Activated CD8-positive, alpha-beta T cell treated with anti-CD3 and anti-CD28 coated beads, Interleukin-2, amount 10 ng/mL, durations not matched to agents 7 days and 5 days (primary cell): Measurements from ENCODE around the gene PRND. TPM values are rescaled to one million over a fixed set of nuclear protein-coding genes. Genes with fewer than 3 reads are reported as not detected.

Source experiments
- ATAC-seq: fragments of 150-1000 bp; cut with Tn5 transposase; one replicate; pipeline ENCODE4 v1.10.0; 2021; ENCODE audit warnings: moderate library complexity
- CTCF ChIA-PET: fragments of 350-600 bp; sonication (Branson Sonifier 250); formaldehyde crosslinking; loops from one replicate; lab custom pipeline; 2021; ENCODE audit warnings: antibody characterized with exemption; lab: Charles Lee
- POLR2A ChIA-PET: fragments of 350-600 bp; sonication (Branson Sonifier 250); formaldehyde crosslinking; loops from one replicate; lab custom pipeline; 2021; ENCODE audit warnings: antibody characterized with exemption; lab: Charles Lee
- DNase-seq: peaks from one replicate; pipeline ENCODE4 v3.0.0-alpha.2; 2020
- H3K27ac Mint-ChIP-seq: one replicate; pipeline ENCODE4 v1.8.0; 2021; ENCODE audit warnings: mild to moderate bottlenecking, mixed read lengths
- H3K27me3 Mint-ChIP-seq: one replicate; pipeline ENCODE4 v1.8.0; 2021; ENCODE audit warnings: low read depth, mixed read lengths
- H3K36me3 Mint-ChIP-seq: one replicate; pipeline ENCODE4 v1.8.0; 2021; ENCODE audit warnings: low read depth, mixed read lengths
- H3K4me1 Mint-ChIP-seq: one replicate; pipeline ENCODE4 v1.8.0; 2021; ENCODE audit warnings: low read depth, mixed read lengths
- H3K4me3 Mint-ChIP-seq: one replicate; pipeline ENCODE4 v1.8.0; 2021; ENCODE audit warnings: mild to moderate bottlenecking, mixed read lengths
- H3K9me3 Mint-ChIP-seq: one replicate; pipeline ENCODE4 v1.8.0; 2022; ENCODE audit warnings: mixed read lengths; ENCODE audit not compliant: insufficient read depth
- total RNA-seq, 2 experiments: library from RNA; stranded (reverse); gene quantifications; one replicate each; pipeline ENCODE4 v1.2.3, GENCODE V29; 2021

PRND gene
- total RNA-seq, 2 experiments from 2014 or later = not detected

DNA sequence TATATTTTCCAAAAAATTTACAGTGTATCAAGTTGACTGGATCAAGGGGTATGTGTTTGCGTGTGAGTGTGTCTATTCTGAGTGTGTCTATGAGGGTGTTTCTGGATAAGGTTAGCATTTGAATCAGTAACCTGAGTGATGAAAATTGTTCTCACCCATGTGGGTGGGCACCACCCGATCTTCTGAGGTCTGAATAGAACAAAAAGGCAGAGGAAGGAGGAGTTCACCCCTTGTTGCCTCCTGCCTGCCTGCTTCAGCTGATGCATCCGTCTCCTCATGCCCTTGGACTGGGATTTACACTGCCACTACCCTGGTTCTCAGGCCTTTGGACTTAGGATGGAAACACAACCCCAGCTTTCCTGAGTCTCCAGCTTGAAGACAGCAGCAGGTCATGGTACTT, 13.7 kb upstream of the PRND start:
- H3K27ac Mint-ChIP-seq = no peak overlapping the region
- H3K9me3 Mint-ChIP-seq = peaks cover 3% of the 10 kb centered on the region
- no peaks in the 10 kb centered on the region for H3K27me3 Mint-ChIP-seq
- ATAC-seq = no peak
- CTCF ChIA-PET = interaction anchor here (1.1 kb wide), 1 partner anchor 12 kb away, joined by 4 read pairs; no protein-coding TSS in a partner anchor
- no peak overlapping the region for H3K4me3 Mint-ChIP-seq
- POLR2A ChIA-PET = no interaction called here
- H3K36me3 Mint-ChIP-seq = no peaks in the 10 kb centered on the region
- H3K4me1 Mint-ChIP-seq = peaks cover 13% of the 10 kb centered on the region
- no peak for DNase-seq

DNA sequence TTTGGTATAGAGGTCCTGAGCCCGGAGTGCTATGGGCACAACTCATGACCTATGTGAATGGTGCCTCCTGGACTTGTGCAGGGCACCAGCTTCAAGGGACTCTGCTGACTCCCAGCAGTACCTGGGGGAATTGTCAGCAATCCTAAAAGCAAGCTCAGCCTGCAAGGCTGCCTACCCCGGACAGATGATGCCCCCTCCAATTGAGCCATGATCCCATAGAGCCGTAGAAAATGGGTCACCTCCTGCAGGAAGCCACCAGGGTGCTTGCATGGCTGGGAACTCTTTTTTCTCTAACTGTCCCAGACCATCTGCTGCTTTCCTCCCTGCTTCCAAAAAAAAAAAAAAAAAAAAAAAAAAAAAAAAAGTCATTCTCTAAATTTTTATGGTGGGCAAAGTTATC, 12.9 kb upstream of the PRND start:
- ATAC-seq (no peak), DNase-seq (no peak)
- peaks cover 13% of the 10 kb centered on the region for H3K4me1 Mint-ChIP-seq
- ChIA-PET POLR2A (no interaction called here), CTCF (interaction anchor here (1.1 kb wide), 1 partner anchor 11 kb away, joined by 4 read pairs; no protein-coding TSS in a partner anchor)
- no peaks in the 10 kb centered on the region for H3K27me3 Mint-ChIP-seq
- H3K27ac Mint-ChIP-seq = no peak overlapping the region
- H3K4me3 Mint-ChIP-seq = no peak overlapping the region
- H3K9me3 Mint-ChIP-seq = peaks cover 3% of the 10 kb centered on the region
- H3K36me3 Mint-ChIP-seq = no peaks in the 10 kb centered on the region

DNA sequence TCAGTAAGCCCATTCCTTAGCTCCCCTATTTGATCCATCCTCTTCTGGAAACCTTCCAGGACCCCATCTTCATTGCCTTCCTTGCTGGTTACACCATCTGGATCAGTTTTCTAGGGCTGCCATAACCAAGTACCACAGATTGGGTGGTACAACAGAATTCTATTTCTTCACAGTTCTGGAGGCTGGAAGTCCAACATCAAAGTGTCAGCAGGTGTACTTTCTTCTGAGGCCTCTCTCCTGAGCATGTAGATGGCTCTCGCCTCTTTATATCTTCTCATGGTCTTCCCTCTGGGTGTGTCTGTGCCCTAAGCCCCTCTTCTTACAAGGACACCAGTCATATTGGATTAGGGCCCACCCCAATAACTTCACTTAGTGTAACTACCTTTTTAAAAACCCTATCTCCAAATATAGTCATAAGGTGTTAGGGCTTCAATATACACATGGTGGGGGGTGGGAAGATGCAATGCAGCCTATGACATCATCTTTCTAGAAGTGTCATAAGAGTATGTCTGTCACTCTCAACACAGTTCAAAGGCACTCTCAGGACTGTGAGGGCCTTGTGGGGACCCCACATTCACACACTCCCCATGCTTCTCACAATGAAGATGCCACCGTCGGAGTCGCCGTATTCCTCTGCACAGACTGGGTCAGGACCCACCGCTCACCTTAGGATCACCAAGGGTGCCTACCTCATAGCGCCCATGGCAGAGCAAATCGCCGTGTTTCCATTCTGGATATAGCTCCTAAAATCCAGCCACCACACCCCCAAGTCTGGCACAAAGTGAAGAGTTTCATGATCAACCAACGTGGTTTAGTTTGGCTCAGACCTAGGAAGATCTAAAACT, 12.2 kb upstream of the PRND start:
- POLR2A ChIA-PET = no interaction called here
- CTCF ChIA-PET = interaction anchor here (1.1 to 1.6 kb wide), 2 partner anchors 11 to 18 kb away, joined by 4 to 5 read pairs; no protein-coding TSS in a partner anchor

DNA sequence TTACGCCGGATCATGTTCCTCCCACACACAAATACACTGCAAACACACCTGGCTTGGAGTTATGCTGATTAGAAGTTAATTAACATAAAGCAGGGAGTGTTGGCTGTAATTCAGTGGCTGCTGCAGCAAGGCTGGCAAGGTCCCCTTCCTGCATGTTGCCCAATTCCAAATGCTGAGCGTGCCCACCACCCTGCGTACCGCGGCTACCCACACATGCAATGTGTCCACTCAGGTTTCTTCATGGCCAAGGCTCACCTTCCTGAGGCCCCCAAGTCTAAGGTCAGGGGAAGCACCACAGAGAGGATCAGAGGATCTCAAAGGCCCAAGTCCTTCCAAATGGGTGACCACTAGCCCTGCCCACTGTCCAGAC, 11.6 kb upstream of the PRND start:
- peaks cover 7% of the 10 kb centered on the region for H3K27me3 Mint-ChIP-seq
- no peak overlapping the region for H3K4me3 Mint-ChIP-seq
- H3K9me3 Mint-ChIP-seq = peaks cover 3% of the 10 kb centered on the region
- H3K27ac Mint-ChIP-seq = no peak overlapping the region
- ATAC-seq = no peak
- no peak for DNase-seq
- peaks cover 13% of the 10 kb centered on the region for H3K4me1 Mint-ChIP-seq
- no peaks in the 10 kb centered on the region for H3K36me3 Mint-ChIP-seq
- POLR2A ChIA-PET = no interaction called here
- CTCF ChIA-PET = interaction anchor here (1.6 kb wide), 1 partner anchor 18 kb away, joined by 5 read pairs; no protein-coding TSS in a partner anchor

More for the DNA sequence above, 12.2 kb upstream of the PRND start:
- H3K27me3 Mint-ChIP-seq = peaks cover 3% of the 10 kb centered on the region
- H3K4me3 Mint-ChIP-seq = no peak overlapping the region
- H3K9me3 Mint-ChIP-seq = peaks cover 3% of the 10 kb centered on the region
- no peak overlapping the region for H3K27ac Mint-ChIP-seq
- no peaks in the 10 kb centered on the region for H3K36me3 Mint-ChIP-seq
- H3K4me1 Mint-ChIP-seq = peaks cover 13% of the 10 kb centered on the region
- DNase-seq (no peak), ATAC-seq (no peak)

DNA sequence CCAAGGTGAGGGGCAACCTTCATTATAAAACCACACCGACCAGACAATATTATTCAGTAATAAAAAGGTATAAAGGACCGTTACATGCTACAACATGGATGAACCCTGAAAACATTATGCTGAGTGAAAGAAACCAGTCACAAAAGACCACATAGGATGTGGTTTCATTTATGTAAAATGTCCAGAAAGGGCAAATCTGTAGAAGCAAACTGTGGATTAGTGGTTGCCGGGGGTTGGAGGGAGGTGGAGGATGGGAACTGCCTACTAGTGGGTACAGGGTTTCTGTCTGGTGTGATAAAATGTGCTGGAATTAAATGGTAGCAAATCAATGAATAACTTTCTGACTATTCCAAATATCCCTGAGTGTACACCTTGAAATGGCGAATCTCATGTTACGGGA, 10.2 kb upstream of the PRND start:
- Mint-ChIP-seq H3K27ac (peak overlapping the region; percentile 48), H3K4me1 (peaks cover 13% of the 10 kb centered on the region), H3K9me3 (peaks cover 3% of the 10 kb centered on the region), H3K36me3 (no peaks in the 10 kb centered on the region), H3K4me3 (peak overlapping the region; percentile 12), H3K27me3 (peaks cover 16% of the 10 kb centered on the region)
- CTCF ChIA-PET = interaction anchor here (1.6 kb wide), 1 partner anchor 20 kb away, joined by 5 read pairs; no protein-coding TSS in a partner anchor
- DNase-seq (peak; percentile 64), ATAC-seq (peak; percentile 53)
- POLR2A ChIA-PET = no interaction called here

DNA sequence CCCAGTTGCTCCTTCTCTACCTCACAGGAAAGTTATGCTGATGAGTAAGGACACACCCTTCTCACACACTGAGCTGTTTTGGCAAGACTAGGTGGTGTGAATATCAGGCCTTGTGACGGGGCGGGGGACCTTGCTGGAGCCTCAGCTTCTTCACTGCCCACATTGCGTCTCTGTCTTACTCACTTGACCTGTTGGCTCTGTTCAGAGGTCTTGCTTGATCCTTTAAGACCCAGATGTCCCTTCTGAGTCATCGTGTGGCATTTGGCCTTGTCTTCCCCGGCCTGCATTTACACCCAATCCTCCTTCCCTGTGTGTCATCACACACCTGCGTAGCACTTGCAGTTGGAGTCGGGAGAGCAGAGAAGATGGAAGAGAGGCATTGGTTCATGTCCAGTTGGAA, 8.3 kb upstream of the PRND start:
- ATAC-seq (no peak), DNase-seq (no peak)
- H3K9me3 Mint-ChIP-seq = peaks cover 3% of the 10 kb centered on the region
- ChIA-PET CTCF (no interaction called here), POLR2A (no interaction called here)
- no peak overlapping the region for H3K4me3 Mint-ChIP-seq
- H3K36me3 Mint-ChIP-seq = no peaks in the 10 kb centered on the region
- peaks cover 13% of the 10 kb centered on the region for H3K4me1 Mint-ChIP-seq
- H3K27ac Mint-ChIP-seq = no peak overlapping the region
- peaks cover 18% of the 10 kb centered on the region for H3K27me3 Mint-ChIP-seq

DNA sequence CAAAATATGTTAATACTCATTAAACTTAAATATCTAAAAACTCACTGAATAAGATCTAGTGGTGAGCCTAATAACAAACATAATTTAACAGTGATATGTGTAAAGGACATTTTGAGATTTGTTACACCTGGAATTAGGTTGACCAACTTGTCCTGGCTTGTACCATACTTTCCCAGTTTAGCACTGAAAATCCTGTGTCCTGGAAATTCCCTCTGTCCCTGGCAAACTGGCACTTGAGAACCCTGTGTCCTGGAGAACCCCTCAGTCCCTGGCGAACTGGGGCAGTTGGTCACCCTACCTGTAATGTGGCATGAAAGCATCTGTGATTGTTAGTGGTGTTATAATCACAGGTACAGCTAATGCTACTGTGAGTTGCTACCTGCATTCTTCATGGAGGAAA, 6.9 kb upstream of the PRND start:
- CTCF ChIA-PET = interaction anchor here (0.7 to 1.9 kb wide), 3 partner anchors 101 to 482 kb away, joined by 3 to 7 read pairs (median 4); no protein-coding TSS in a partner anchor
- no peak overlapping the region for H3K27ac Mint-ChIP-seq
- H3K4me3 Mint-ChIP-seq = no peak overlapping the region
- no peaks in the 10 kb centered on the region for H3K36me3 Mint-ChIP-seq
- peaks cover 3% of the 10 kb centered on the region for H3K9me3 Mint-ChIP-seq
- H3K27me3 Mint-ChIP-seq = peaks cover 18% of the 10 kb centered on the region
- H3K4me1 Mint-ChIP-seq = peaks cover 13% of the 10 kb centered on the region
- DNase-seq (no peak), ATAC-seq (no peak)
- POLR2A ChIA-PET = no interaction called here

DNA sequence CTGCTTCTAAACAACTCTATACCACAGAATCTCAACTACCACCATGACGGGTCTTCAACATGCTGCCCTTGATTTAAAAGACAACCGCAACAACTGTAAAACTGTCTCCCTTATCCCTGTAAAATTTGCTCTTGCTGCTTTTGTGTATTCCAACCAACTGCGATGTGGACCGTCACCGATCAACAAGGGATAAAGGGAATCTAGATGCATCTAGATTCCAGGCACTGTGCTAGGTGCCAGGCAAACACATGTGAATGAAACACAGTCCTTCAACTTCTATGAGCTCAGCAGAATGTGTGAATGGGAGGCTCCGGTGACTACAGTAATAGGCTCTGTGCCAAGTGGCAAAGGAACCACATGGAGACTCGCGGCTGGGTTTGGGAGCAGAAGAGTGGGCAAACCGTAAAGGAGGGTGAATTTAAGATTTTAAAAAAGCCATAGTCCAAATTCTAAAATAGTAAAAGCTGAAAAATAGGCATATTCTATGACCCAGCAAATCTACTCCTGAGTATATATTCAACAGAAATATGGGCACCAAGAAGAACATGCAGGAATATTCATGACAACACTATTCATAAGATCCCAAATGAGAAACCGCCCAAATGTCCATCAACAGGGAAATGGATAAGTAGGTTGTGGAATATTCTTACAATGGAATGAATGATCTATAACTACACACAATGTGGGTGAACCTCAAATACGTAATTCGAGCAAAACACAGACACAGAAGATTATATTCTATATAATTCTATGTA, 3.7 kb upstream of the PRND start:
- no peaks in the 10 kb centered on the region for H3K9me3 Mint-ChIP-seq
- ChIA-PET CTCF (interaction anchor here (1.0 to 3.8 kb wide), 3 partner anchors 28 to 112 kb away, joined by 3 to 24 read pairs (median 17); no protein-coding TSS in a partner anchor), POLR2A (no interaction called here)
- no peaks in the 10 kb centered on the region for H3K36me3 Mint-ChIP-seq
- ATAC-seq (no peak), DNase-seq (no peak)
- no peak overlapping the region for H3K4me3 Mint-ChIP-seq
- H3K27me3 Mint-ChIP-seq = peaks cover 18% of the 10 kb centered on the region
- H3K27ac Mint-ChIP-seq = no peak overlapping the region
- peaks cover 13% of the 10 kb centered on the region for H3K4me1 Mint-ChIP-seq

DNA sequence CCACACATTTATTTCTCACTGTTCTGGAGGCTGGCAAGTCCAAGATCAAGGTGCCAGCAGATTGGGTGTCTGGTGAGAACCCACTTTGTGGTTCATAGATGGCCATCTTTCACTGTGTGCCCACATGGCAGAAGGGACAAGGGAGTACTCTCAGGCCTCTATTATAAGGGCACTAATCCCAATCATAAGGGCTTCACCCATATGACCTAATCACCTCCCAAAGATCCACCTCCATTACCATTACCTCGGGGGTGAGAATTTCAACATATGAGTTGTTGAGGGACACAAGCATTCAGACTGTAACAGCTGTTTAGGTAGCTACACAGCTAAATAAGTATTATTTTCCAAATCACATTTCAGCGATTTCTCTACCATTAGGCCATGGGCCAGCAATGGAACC, 2.5 kb upstream of the PRND start:
- Mint-ChIP-seq H3K4me3 (no peak overlapping the region), H3K4me1 (peaks cover 13% of the 10 kb centered on the region), H3K27ac (no peak overlapping the region), H3K36me3 (no peaks in the 10 kb centered on the region), H3K27me3 (peaks cover 16% of the 10 kb centered on the region), H3K9me3 (no peaks in the 10 kb centered on the region)
- DNase-seq = no peak
- POLR2A ChIA-PET = no interaction called here
- CTCF ChIA-PET = interaction anchor here (1.1 to 3.8 kb wide), 6 partner anchors 18 to 116 kb away, joined by 4 to 27 read pairs (median 11); no protein-coding TSS in a partner anchor
- no peak for ATAC-seq

DNA sequence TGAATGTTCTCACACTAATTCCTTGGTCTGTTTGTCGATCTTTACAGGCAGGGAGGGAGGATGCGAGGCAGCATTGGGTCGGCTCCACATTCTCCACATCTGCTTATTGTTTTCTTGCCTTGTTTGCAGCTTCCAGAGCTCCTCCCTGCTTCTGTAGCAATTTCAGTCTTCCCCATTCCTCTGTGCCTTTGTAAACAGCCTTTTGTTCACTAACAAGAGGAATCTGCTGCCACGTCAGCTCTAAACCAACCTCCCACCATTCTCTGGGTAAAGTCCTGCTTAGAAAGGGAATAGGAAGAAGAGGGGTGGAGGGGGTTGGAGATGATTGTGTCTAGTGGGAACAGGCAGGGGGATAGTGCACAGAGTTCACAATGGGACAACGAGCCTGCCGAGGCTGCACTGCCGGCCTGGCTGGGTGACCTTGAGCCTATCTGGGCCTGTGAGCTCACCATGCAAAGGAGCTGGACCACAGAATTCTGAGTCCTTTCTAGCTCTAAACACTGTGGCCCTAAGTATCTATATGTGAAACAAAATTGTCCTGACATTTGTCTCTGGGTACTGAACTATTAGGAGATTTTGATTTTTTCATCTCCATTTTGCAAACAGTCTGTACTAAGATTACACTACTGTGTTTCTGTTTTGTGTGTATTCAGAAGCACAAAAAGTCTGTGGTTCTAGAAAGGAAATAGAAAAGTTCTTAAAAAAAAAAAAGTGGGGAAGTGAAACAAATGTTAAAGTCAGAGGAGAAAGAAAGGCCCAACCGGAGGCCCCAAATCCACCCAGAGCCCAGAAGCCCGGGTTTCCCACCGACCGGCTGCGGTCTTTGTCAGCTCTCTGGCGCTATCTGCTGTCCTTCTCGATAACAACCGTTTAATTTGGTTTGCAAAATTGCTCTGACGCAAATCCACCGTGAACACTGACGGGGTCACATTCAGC, 1.4 kb upstream of the PRND start:
- DNase-seq = peak; percentile 87
- ATAC-seq = peak; percentile 81
- H3K27me3 Mint-ChIP-seq = peaks cover 9% of the 10 kb centered on the region
- H3K4me3 Mint-ChIP-seq = no peak overlapping the region
- no peaks in the 10 kb centered on the region for H3K9me3 Mint-ChIP-seq
- peaks cover 13% of the 10 kb centered on the region for H3K4me1 Mint-ChIP-seq
- ChIA-PET CTCF (interaction anchor here (0.6 to 3.8 kb wide), 18 partner anchors 8 to 208 kb away, joined by 3 to 27 read pairs (median 4); no protein-coding TSS in a partner anchor), POLR2A (interaction anchor here (0.7 kb wide), 1 partner anchor 112 kb away, joined by 3 read pairs; no protein-coding TSS in a partner anchor)
- peak overlapping the region; percentile 55 for H3K27ac Mint-ChIP-seq
- no peaks in the 10 kb centered on the region for H3K36me3 Mint-ChIP-seq

DNA sequence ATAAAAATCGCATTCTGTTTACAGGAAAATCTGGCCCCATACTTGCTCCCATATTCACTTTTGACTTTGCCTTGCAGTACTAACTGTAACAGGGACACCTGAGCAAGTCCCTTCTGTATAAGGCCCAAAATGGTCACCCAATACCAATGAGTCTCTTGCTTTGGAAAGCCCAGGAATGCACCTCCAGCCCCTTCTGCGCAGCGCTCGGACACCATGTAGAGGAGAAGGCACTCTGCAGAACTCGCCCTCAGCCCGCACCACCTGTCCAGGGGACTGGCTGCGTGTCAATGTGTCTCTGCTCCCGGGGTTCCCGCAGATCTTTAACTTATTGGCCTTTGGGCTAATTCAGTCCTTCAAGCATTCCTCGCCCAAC, 746 bp upstream of the PRND start:
- Mint-ChIP-seq H3K27me3 (peaks cover 4% of the 10 kb centered on the region), H3K4me3 (no peak overlapping the region), H3K36me3 (no peaks in the 10 kb centered on the region), H3K27ac (no peak overlapping the region), H3K9me3 (no peaks in the 10 kb centered on the region), H3K4me1 (peaks cover 13% of the 10 kb centered on the region)
- ChIA-PET CTCF (interaction anchor here (0.6 to 3.8 kb wide), 12 partner anchors 9 to 208 kb away, joined by 3 to 27 read pairs (median 6); no protein-coding TSS in a partner anchor), POLR2A (interaction anchor here (0.7 kb wide), 1 partner anchor 113 kb away, joined by 3 read pairs; no protein-coding TSS in a partner anchor)
- ATAC-seq = peak; percentile 14
- DNase-seq = no peak
